Breast epithelium (tissue), 4 donors: Measurements from ENCODE around the gene GCNA. TPM values are rescaled to one million over a fixed set of nuclear protein-coding genes. Genes with fewer than 3 reads are reported as not detected.
A peak's percentile ranks its signal among the peaks of the same experiment; 100 is the strongest.

Experiments used
- DNase-seq, 2 donors: peaks; one replicate each; pipeline ENCODE4 v3.0.0-alpha.2; 2019; ENCODE audit warnings: low spot score in 2 of 2
- H3K27ac ChIP-seq, 2 donors: fragments of 200-600 bp; sonication (generic) in 1 of 2; one replicate each; pipeline ENCODE4 v1.5.1; 2016 to 2019; ENCODE audit warnings: mild to moderate bottlenecking in 1 of 2
- H3K27me3 ChIP-seq, 2 donors: fragments of 200-600 bp; sonication (generic) in 1 of 2; one replicate each; pipeline versions ENCODE4 v1.5.1 to v1.6.0; 2017 to 2019; ENCODE audit warnings: control low read depth in 1 of 2, mild to moderate bottlenecking in 1 of 2
- H3K36me3 ChIP-seq: fragments of 200-600 bp; one replicate; pipeline ENCODE4 v1.5.1; 2019
- H3K4me1 ChIP-seq, 2 donors: fragments of 200-600 bp; sonication (generic); one replicate each; pipeline ENCODE4 v1.5.1; 2016 to 2019; ENCODE audit warnings: control low read depth in 1 of 2
- H3K4me3 ChIP-seq, 3 donors: fragments of 200-600 bp; sonication (generic); 1 replicate in 2 of 3; 2 replicates in 1 of 3; pipeline ENCODE4 v1.5.1; 2016 to 2019; ENCODE audit warnings: mild to moderate bottlenecking in 3 of 3, moderate library complexity in 2 of 3
- H3K9me3 ChIP-seq, 2 donors: fragments of 200-600 bp; sonication (generic) in 1 of 2; one replicate each; pipeline ENCODE4 v1.5.1; 2016 to 2019; ENCODE audit warnings: control low read depth in 1 of 2
- CTCF ChIP-seq, 3 donors: fragments of 450-650 bp; IDR thresholded peaks; one replicate each; pipeline ENCODE4 v1.5.1; 2016 to 2017; ENCODE audit warnings: antibody characterized with exemption in 3 of 3, mild to moderate bottlenecking in 3 of 3, moderate library complexity in 3 of 3
- POLR2A ChIP-seq: fragments of 450-650 bp; IDR thresholded peaks from one replicate; pipeline ENCODE4 v1.6.1; 2016; ENCODE audit warnings: antibody characterized with exemption, mild to moderate bottlenecking, moderate library complexity
- POLR2AphosphoS5 ChIP-seq, 3 donors: sonication (generic); formaldehyde crosslinking; IDR thresholded peaks; one replicate each; pipeline ENCODE4 v1.6.1; 2017; ENCODE audit warnings: antibody characterized with exemption in 3 of 3
- intact Hi-C: fragments of 100-400 bp; cut with DNase I; formaldehyde crosslinking; loops from one replicate; pipeline ENCODE4 v1.15.1; 2023; ENCODE audit warnings: low total_unique reads
- total RNA-seq, 3 donors: library from RNA; depleted of rRNA; stranded (reverse); fragments of >200 nt; gene quantifications; one replicate each; pipeline ENCODE4 v1.1.0, GENCODE V29; 2016

GCNA gene
- total RNA-seq, 3 donors from 2014 or later = 2.3 to 3.0 (median 2.6) TPM

DNA sequence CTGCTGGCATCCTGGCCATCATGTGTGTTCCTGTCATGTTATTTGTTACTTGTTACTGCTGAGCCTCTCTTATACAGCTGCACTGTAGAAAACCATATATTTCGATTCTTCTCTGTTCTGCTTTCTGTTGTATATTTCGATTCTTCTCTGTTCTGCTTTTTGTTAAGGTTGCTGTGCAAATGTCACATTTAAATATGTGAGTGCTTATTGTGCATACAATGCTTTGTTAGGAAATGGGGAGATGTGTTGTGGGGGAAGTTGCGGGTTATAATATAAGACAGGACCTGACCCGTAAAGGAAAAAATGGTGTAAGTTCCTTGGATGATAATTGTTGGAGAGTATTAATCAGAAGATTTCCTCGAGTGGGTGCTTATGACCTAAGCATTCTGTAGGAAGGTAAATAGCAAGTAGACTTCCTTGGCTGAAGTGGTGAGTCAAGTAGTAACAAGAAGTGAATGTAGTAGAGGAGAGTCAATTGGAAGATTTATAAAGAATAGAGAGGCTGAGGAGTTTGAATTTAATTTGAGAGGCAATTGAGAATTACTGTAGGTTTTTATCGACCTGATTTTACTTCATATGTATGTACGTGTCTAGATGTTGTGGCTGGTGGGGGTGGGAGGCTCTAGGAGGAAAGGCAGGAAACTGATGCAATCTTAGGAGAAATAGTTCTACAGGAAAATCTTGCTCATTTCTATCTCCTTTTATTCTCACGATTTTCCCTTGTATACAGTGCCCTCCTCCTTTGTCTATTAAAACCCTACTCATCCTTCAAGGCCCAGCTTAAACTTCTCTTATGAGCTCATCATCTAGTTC is 36.8 kb upstream of the GCNA start:
- Histone ChIP-seq H3K4me1 (no peaks in the 10 kb centered on the region), H3K27ac (peak overlapping the region; percentile 13 to 17), H3K9me3 (no peaks in the 10 kb centered on the region), H3K27me3 (peaks cover 0 to 12% of the 10 kb centered on the region in 2 donors), H3K36me3 (no peaks in the 10 kb centered on the region), H3K4me3 (no peak overlapping the region)
- TF ChIP-seq POLR2AphosphoS5 (IDR thresholded peaks at IDR 0.05) = no peak
- no peak for DNase-seq
- intact Hi-C loops = no loop called here

- H3K36me3 ChIP-seq = no peaks in the 10 kb centered on the region
- TF ChIP-seq POLR2A (no peak), POLR2AphosphoS5 (IDR thresholded peaks at IDR 0.05) (no peak), CTCF (IDR thresholded peaks at IDR 0.05) (no peak)
- intact Hi-C loops = no loop called here
- no peak overlapping the region for H3K4me3 ChIP-seq
- DNase-seq = no peak
- H3K9me3 ChIP-seq = no peaks in the 10 kb centered on the region
- H3K27me3 ChIP-seq = peaks cover 0 to 22% of the 10 kb centered on the region in 2 donors
- H3K27ac ChIP-seq = peak overlapping the region in 1 of 2 donors; percentile 44
- H3K4me1 ChIP-seq = no peaks in the 10 kb centered on the region
Measured at GRCh38 chrX:71542411-71542810, 35.8 kb upstream of the GCNA start.

GRCh38 chrX:71542825-71543224 is 35.4 kb upstream of the GCNA start:
- intact Hi-C loops = no loop called here
- H3K27ac ChIP-seq = peak overlapping the region in 1 of 2 donors; percentile 44

DNA sequence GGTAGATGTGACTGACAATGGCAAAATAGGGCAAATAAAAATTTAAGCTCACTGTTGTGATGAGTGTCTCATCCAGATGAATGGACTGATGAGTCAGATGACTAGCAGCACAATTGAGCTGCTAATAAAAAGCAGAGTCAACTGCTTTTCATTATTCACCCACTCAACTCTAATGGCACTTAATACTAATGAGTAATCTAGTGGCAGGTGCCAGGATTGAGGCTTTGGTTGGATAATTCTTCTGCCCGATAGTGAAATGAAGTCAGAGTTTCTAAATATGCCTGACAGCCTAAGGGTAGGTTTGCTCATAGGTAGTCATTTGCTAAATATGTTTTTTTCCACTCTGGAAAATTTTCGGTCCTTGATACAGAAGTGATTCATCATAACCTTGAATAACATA is 34.9 kb upstream of the GCNA start:
- H3K27me3 ChIP-seq = peaks cover 0 to 20% of the 10 kb centered on the region in 2 donors
- H3K9me3 ChIP-seq = no peaks in the 10 kb centered on the region
- no peaks in the 10 kb centered on the region for H3K4me1 ChIP-seq
- TF ChIP-seq POLR2A (no peak), CTCF (IDR thresholded peaks at IDR 0.05) (no peak), POLR2AphosphoS5 (IDR thresholded peaks at IDR 0.05) (no peak)
- H3K4me3 ChIP-seq = no peak overlapping the region
- H3K27ac ChIP-seq = peak overlapping the region in 1 of 2 donors; percentile 44
- no peak for DNase-seq
- H3K36me3 ChIP-seq = no peaks in the 10 kb centered on the region
- intact Hi-C loops = no loop called here

More at GRCh38 chrX:71542825-71543224, 35.4 kb upstream of the GCNA start:
- H3K4me1 ChIP-seq = no peaks in the 10 kb centered on the region
- DNase-seq = no peak
- H3K36me3 ChIP-seq = no peaks in the 10 kb centered on the region
- H3K4me3 ChIP-seq = no peak overlapping the region
- H3K9me3 ChIP-seq = no peaks in the 10 kb centered on the region
- TF ChIP-seq POLR2AphosphoS5 (IDR thresholded peaks at IDR 0.05) = no peak
- TF ChIP-seq POLR2A = no peak
- no peak for TF ChIP-seq CTCF (IDR thresholded peaks at IDR 0.05)
- peaks cover 0 to 20% of the 10 kb centered on the region in 2 donors for H3K27me3 ChIP-seq

GRCh38 chrX:71545364-71545763 is 32.9 kb upstream of the GCNA start:
- H3K27me3 ChIP-seq = peaks cover 0 to 20% of the 10 kb centered on the region in 2 donors
- no peaks in the 10 kb centered on the region for H3K36me3 ChIP-seq
- H3K9me3 ChIP-seq = no peaks in the 10 kb centered on the region
- H3K4me1 ChIP-seq = no peaks in the 10 kb centered on the region
- DNase-seq = no peak
- H3K4me3 ChIP-seq = no peak overlapping the region
- intact Hi-C loops = no loop called here
- no peak overlapping the region for H3K27ac ChIP-seq
- TF ChIP-seq POLR2A (no peak), CTCF (IDR thresholded peaks at IDR 0.05) (no peak), POLR2AphosphoS5 (IDR thresholded peaks at IDR 0.05) (no peak)
